Astrocyte of the cerebellum (primary cell): ENCODE data around the gene REV3L.

Experiments used
- DNase-seq: peaks from one replicate; pipeline ENCODE4 v3.0.0-alpha.2; 2011; ENCODE audit warnings: low read depth
- H3K4me3 ChIP-seq: 2 replicates; pipeline ENCODE4 v1.5.1; 2011; ENCODE audit warnings: mild to moderate bottlenecking, low read depth, low read length, moderate library complexity
- CTCF ChIP-seq: IDR thresholded peaks from 2 replicates; pipeline ENCODE4 v1.5.1; 2012; ENCODE audit warnings: low read length, low read depth, moderate library complexity, mild to moderate bottlenecking; ENCODE audit errors: missing control alignments
- in situ Hi-C: cut with HindIII; loops from 2 replicates; pipeline ENCODE4 v1.10.0; 2017; ENCODE audit warnings: low sequenced_read_pairs

The REV3L gene

GRCh38 chr6:111494951-111495635 is 12.1 kb upstream of the REV3L start:
- TF ChIP-seq CTCF, result no peak
- in situ Hi-C loops, result no loop called here
- DNase-seq, result no peak
- no peak overlapping the region for H3K4me3 ChIP-seq

DNA sequence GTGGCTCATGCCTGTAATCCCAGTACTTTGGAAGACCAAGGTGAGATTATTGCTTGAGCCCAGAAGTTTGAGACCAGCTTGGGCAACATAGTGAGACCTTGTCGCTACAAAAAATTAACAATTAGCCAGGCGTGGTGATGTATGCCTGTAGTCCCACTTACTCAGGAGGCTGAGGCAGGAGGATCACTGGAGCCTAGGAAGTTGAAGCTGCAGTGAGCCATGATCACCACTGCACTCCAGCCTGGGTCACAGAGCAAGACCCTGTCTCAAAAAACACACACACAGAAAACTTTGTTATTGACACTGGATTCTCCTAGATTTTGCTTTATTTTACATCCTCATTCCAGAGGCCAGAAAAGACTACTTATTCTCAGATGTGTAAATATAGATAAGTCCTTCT is 9.5 kb upstream of the REV3L start:
- in situ Hi-C loops, result no loop called here
- no peak for TF ChIP-seq CTCF
- DNase-seq, result no peak
- H3K4me3 ChIP-seq, result no peak overlapping the region

DNA sequence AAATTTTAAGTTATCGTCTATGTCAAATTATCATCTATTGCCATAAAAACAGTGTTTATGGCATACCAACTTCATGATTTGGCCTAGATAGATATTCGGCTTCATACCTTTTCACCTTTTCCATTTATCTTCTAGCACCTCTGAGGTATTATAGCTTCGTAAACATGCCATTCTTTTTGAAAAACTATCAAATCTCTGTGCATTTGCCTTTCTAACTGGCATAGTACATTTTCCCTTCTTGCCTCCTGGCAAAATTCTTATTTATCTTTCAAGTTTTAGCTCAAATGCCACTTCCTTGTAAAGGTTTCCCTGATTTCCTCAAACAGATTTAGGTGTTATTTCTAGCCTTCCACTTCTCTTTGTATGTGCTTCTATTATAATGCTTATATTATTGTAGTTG is 7.0 kb upstream of the REV3L start:
- no peak for TF ChIP-seq CTCF
- DNase-seq, result no peak
- in situ Hi-C loops, result no loop called here
- no peak overlapping the region for H3K4me3 ChIP-seq

DNA sequence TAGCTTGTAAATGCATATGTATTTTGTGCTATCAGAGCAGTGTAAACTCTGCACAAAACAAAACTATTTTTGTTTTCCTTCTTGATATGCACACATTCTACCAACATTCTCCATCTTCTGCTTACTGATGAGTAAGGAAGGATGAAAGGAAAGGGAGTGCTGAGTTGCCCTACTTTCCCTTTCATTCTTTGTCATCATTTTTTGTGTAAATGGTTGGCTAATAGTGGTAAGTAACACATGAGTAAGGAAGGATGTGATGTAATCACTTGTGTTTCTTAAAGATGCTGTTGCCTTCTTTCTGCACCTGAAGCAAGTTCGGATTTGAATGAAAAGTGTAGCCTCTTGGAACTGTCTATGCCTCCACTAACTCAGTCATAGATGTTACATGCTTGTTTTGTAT is 4.6 kb upstream of the REV3L start:
- in situ Hi-C loops, result no loop called here
- H3K4me3 ChIP-seq, result no peak overlapping the region
- TF ChIP-seq CTCF, result no peak
- DNase-seq, result no peak

- in situ Hi-C loops, result no loop called here
- H3K4me3 ChIP-seq, result no peak overlapping the region
- no peak for DNase-seq
- no peak for TF ChIP-seq CTCF
Observed at GRCh38 chr6:111486921-111487320, 3.9 kb upstream of the REV3L start.

GRCh38 chr6:111486475-111486874 is 3.5 kb upstream of the REV3L start:
- TF ChIP-seq CTCF, result no peak
- in situ Hi-C loops, result no loop called here
- H3K4me3 ChIP-seq, result no peak overlapping the region
- no peak for DNase-seq

DNA sequence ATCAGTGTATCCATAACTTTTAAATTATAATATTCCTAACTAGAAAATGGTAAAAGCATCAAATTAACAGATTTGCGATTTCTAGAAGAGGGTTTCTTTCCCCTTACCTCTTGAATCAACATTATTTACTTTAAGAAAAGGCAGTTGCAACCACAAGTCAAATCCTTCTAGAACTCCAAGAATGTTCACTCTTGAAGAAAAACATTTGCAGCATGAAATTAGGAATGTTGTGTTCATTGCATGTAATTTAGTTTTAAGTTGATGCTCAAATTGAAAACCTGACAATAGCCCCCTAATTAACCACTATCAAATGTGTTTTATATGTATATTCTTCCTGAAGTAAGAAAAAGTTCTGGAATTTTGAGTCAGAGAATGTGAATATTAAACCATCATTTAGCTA is 2.3 kb upstream of the REV3L start:
- in situ Hi-C loops, result no loop called here
- TF ChIP-seq CTCF, result no peak
- no peak for DNase-seq
- no peak overlapping the region for H3K4me3 ChIP-seq
